Measurements from ENCODE around the gene DDX41.
A peak's percentile ranks its signal among the peaks of the same experiment; 100 is the strongest.

DDX41 gene

DNA sequence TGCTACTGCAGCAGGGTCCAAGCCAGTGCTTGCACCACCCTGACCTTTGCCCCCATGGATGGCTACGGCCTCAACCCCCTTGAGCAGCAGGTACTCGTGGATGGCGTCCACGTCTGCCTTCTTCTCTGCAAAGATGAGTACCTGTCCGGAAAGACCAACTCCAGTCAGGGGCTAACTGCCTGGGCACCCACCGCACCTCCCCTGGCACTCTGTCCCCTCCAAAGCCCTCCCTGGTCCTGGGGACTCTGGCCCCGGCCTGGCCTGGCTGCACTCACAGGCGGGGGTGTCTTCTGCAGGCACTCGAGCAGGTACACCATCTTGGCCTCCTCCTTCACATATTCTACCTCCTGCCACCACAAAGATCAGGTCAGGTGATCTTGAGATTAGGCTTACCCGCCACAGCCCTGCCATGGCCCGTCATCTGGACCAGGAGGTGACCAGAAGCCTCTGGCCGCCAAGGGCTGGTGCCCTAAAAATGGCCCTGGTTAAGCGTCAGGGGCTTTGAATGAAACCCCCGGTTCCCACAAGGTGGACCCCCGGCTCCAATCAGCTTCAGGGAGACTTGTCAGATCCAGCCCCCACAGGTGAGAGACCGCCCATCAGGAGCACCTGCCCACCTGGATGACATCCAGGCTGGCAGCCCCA lies 3.9 kb downstream of the DDX41 start:
- DNase-seq = no peak

GRCh38 chr5:177511796-177512675 lies 4.7 kb downstream of the DDX41 start:
- DNase-seq = no peak

DNA sequence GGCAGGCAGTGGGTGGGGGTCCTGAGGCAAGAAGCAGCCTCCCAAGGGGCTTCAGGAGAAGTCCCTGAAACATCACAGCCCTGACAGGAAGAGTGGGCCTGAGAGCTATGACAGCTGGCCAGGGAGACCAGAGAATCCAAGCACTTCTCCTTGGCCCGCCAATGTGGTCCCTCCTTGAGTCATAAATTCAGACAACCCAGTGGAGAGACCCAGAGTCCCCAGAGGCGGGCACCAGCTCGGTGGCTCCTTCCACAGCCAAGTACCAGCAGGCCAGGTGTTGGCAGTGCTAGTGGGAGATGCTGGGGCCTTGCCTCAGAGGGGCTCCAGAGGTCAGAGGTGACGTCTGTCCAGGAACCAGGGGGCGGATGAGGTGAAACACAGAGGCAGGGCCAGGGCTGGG lies 5.6 kb downstream of the DDX41 start:
- DNase-seq = no peak

DNA sequence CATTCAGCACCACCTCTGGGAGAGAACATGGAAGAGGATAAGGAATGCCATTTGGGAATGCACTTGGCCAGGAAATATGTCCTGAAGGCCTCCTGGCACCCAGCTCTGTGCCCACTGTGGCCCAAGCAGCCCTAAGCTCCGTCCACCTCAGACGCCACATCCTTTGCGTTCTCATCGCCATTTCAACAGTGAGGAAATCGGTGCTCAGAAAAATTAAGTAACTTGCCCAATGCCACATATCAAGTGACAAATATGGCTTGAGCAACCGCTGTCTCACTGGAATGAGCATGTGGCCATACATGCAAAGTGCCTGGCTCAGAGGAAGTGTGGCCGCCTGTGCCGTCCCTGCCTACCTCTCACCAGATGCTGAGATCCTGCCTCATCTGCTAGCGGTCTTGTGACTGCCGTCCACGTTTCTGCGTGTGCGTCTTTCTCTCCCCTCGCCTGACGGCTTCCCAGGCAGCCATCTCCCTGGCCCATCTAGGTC lies 6.2 kb downstream of the DDX41 start:
- no peak for DNase-seq

GRCh38 chr5:177509991-177510566 lies 6.7 kb downstream of the DDX41 start:
- DNase-seq = no peak

DNA sequence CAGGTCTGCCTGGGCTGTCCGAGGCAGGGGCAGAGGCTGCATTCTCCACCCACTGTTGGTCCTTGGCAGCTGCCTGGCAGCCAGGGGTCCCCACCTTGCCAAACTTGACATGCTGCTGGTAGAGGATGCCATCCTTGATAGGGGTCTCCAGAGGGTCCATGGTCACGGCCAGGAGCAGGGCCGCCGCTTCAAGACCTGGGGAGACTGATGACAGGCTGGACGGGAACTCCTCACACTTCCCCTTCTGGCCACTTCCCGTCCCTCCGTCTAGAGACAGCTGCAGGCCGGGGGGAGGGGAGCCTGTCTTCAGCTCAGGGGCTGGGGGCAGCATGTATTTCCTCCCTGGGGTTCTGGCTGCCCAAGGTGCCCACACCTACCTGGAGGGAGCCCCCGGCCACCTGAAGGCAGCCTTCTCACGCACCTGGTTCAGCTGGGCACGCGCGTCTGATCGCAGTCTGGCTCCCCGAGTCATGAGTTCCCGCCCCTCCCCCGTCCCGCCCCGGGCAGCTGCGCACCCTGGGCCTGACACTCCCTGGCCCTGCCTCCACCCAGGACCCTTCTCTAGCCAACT lies 7.3 kb downstream of the DDX41 start, which contains the start of gene DOK3:
TSS of gene DOK3 (minus strand) at position 446 of the 571 bp plus-strand sequence. CDS start at position 160, 286 bp downstream.
- no peak for DNase-seq

DNA sequence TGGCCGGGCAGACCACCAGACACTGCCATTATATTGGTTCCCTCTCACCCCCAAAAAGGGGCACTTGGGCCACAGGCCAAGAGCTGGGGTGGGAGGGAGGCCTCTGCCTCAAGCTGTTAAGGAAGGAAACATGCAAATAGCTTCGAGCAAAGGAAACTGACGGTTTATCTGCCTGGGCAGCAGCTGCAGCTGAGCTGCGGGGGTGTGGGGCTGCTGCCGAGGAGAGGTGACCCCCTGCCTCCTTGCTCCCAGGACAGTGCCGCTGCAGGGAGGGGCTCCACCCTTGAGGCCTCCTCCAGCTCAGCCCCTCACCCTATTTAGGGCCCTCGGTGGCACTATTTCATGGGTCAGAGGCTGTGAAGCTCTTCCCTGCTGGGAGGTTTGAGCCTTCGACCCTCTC lies 7.9 kb downstream of the DDX41 start:
- DNase-seq = no peak

GRCh38 chr5:177508221-177508611 lies 8.5 kb downstream of the DDX41 start:
- no peak for DNase-seq

DNA sequence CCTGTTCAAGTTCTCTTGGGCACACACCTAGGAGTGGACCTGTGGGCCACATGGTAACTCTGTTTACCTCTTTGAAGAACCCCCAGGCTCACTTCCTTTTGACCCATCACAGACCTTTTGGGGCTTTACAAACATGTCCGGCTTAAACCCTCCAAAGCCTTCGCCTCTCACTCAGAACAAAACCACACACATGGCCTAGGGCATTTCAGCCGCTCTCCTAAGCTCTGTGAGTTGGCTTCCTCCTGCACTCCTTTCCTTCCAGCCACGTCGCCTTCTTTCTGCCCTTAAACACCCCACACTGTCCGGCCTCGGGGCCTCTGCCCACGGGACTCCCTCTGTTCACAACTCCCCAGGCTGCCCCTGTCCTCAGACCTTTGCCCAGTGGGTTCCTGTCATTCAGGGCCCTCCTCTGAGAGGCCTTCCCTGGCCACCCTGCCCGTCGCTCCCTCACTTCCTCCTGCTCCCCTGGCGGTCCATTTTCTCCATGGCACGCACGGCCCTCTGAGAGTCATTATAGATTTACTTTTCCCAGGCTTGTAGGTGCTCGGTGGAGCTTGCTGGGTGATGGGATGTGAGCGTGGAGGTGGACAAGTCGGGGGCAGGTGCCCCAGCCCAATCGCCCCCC lies 9.1 kb downstream of the DDX41 start:
- DNase-seq = no peak

GRCh38 chr5:177507165-177507564 lies 9.6 kb downstream of the DDX41 start:
- no peak for DNase-seq

GRCh38 chr5:177505075-177505474 lies 11.7 kb downstream of the DDX41 start:
- no peak for DNase-seq

DNA sequence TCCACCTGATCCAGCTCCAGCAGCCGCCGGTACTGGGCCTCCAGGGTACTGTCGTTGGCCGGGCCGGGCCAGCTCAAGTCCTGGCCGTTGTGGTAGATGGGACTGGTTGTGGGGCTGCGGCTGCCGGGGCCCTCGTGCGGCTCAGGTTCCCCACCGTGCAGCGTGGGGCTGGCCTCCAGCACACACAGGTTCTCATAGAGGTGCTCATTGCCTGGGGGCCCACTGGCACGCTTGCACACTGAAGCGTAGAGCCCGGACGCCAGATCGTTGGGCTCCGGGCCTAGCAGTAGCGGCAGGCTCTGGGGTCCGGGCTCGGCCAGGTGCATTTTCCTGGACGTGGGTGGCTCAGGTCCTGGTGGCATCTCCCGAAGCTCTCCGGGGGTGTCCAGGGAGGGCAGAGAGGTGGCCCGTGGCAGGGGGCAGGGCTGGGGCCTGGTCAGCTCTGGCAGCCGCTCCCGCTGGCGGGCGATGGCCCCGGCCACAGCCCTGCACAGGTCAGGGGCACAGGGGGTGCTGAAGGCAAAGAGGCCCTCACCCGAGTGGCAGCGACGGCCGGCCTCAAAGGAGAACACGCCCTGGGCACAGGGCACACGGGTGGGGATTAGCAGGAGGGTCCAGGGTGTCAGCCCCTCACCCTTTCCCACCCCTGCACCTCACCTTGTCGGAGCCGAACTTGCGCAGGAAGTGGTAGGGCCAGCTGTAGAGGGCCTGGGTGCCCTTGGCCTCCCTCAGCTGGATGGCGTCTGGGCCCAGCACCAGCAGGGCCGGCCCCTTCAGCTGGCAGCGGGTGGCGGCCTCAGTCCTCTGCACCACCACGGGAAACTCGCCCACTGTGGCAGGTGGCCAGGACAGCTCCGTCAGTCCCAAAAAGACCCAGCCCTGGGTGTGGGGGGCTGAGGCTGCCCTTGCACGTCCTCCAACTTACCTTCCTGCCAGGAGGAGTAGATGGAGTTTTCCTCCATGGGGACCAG lies 12.4 kb downstream of the DDX41 start:
- no peak for DNase-seq

GRCh38 chr5:177503351-177504085 lies 13.2 kb downstream of the DDX41 start:
- no peak for DNase-seq

DNA sequence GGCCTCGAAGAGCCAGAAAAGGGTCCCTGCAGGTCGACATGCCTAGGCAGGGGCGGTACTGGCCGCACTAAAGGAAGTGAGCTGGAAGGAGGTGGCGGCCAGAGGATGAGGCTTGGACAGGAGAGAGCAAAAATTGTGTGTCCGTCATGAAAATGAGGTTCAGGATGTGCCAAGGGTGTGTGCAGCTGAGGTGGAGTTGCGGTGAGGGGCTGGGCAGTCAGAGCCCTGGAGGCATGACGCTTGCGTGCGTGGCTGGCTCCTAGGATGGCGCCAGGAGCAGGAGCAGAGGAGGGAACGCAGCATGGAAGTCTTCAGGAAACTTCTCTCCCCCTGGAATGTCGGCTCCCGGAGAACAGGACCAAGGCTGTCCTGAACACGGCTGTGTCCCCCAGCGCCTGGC lies 13.9 kb downstream of the DDX41 start:
- no peak for DNase-seq

DNA sequence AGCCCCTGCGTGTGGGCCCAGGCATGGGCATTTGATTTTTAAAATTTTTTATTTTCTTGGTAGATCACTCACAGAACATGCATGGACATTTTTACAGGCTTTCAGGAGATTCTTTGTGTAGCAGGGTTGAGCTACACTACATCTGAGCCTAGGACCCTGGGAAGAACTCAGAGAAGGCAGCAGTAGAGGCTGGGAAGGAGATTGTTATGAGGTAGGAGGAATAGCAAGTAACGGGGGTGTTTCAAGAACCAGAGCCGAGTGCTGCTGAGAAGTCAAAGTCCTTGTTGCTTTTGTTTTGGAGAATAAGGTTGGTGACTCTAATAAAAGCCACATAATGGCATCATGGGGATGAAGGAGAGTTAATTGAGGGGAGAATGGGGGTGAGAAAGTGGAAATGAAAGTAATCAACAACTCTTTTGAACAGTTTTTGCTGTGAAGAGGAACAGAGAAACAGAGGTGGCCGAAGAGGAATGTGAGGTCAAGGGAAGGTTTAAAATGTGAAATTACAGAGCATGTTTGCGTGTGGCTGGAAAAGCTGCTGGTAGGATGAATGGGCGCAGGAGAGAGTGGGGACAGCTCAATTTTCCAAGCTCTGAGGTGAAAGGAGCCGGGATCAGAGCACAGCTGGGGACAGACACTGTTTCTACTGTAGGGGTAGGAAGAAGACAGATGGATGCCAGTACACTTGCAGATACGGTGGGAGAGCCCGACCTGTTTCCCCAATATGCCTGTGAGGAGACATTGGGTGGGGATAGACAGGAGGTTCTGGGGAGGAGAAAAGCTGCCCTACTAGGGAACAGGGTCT lies 14.7 kb downstream of the DDX41 start:
- no peak for DNase-seq

- peak; percentile 38 for DNase-seq
These were observed 15.9 kb downstream of the DDX41 start for GRCh38 chr5:177500685-177501522.

DNA sequence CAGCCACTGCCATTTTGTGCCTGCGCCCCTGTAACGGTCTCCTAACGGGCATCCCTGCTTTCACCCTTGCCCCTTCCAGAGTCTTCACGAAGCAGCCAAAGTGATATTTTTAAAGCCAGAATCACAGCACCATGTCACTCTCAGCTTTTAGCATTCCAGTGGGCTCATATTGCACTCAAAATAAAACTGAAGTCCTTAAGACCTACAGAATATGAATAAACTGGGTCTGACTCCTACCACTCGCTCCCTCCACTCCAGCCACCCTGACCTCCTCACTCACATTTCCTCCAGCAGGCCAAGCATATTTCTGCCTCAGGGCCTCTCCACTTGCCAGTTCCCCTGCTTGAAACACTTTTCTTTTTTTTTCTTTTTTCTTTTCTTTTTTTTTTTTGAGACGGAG lies 16.9 kb downstream of the DDX41 start:
- no peak for DNase-seq

DNA sequence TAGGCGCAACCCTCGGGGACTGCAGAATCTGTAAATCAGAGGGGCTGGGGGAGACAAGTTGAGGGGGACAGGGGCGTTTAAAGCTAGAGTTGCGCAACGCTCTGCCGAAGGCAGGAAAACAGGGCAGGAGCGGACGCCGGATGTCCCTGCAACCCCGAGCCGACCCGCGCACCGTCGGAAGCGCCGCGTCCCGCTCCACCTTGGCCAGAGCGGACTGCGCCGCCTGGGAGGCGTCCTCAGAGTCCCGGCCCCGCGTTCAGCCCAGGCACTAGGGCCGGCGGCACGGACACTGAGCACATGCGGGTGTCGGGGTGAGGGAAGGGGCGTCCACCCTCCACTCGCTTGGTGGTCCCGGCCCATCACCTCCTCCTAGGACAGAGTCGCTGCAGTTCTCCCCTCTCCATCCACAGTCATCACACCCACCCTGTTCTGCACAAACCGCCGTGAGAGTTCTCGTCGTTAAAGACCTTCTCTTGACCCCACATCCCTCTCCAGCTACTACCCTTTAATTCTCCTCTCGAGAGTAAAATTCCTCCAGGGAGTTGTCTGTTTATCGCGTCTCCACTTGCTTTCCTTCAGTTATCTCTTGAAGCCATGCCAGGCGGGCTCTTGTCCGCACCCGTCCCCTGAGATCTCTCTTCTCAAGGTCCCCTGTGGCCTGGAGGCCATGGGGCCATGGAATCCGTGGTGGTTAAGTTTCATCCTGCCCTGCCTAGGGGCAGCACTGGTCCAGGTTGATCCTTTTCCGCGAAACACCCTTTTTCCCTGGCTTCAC lies 18.6 kb downstream of the DDX41 start:
- no peak for DNase-seq
